ENCODE data around the gene TUSC2. TPM values are rescaled to one million over a fixed set of nuclear protein-coding genes. Genes with fewer than 3 reads are reported as not detected.

Gene TUSC2
- total and polyA plus RNA-seq, 2 of the 8 experiments (the other 6 are each of a cell fraction or from before 2014, with no cell fraction given), result 33.3 to 65.4 TPM

GRCh38 chr3:50345008-50345407 is 17.0 kb upstream of the TUSC2 start:
- Histone ChIP-seq H3K4me1 (replicated peaks in 1 of 4; ENCODE audit: control insufficient read depth in 3 of 4, insufficient read depth in 4 of 4, low read length in 3 of 4) (peaks cover 0 to 19% (median 14%) of the 10 kb centered on the region in 4 experiments; a peak in 6 of 7 replicates), H3K4ac (replicated peaks; ENCODE audit: insufficient read length, low read depth, low read length) (no peak overlapping the region), H4K20me1 (replicated peaks in 1 of 2; ENCODE audit: control insufficient read depth in 1 of 2, insufficient read depth in 2 of 2, low read length in 2 of 2) (peaks cover 3% of the 10 kb centered on the region in 2 experiments), H3K9ac (replicated peaks in 1 of 4; ENCODE audit: extremely low read depth in 1 of 4, low read depth in 3 of 4, low read length in 3 of 4) (no peak overlapping the region), H2BK15ac (ENCODE audit: low read length) (no peak overlapping the region), H2BK120ac (replicated peaks; ENCODE audit: low read depth, low read length) (no peak overlapping the region), H2BK20ac (ENCODE audit: low read length) (no peak overlapping the region), H3K14ac (ENCODE audit: insufficient read length) (no peak overlapping the region), H4K8ac (ENCODE audit: extremely low read depth, insufficient read depth, low read length) (no peak overlapping the region; the same call in 1 of the 2 replicates), H3K4me3 (ENCODE audit: extremely low read depth in 1 of 4, insufficient read depth in 2 of 4, low read depth in 3 of 4, low read length in 4 of 4) (peak overlapping the region in 3 of 4 experiments; percentile 26 to 58 (median 56); a peak in 6 of 8 replicates), H4K5ac (ENCODE audit: insufficient read length, low read depth, low read length) (no peak overlapping the region), H3K36me3 (ENCODE audit: control insufficient read depth in 2 of 4, insufficient read depth in 4 of 4, low read length in 3 of 4) (peaks cover 0 to 3% (median 0%) of the 10 kb centered on the region in 4 experiments; a peak in 2 of 8 replicates), H3K23me2 (ENCODE audit: low read depth, low read length) (peaks cover 16% of the 10 kb centered on the region), H3K79me2 (ENCODE audit: control insufficient read depth in 1 of 2, insufficient read depth in 2 of 2, low read length in 2 of 2) (no peaks in the 10 kb centered on the region), H3K4me2 (ENCODE audit: insufficient read depth in 1 of 2, low read depth in 2 of 2, low read length in 2 of 2) (peak overlapping the region; percentile 61 to 96), H2AFZ (ENCODE audit: low read length) (no peak overlapping the region), H3K56ac (replicated peaks; ENCODE audit: insufficient read length, low read depth, low read length) (no peak overlapping the region), H3K27ac (ENCODE audit: low read depth, low read length) (no peak overlapping the region), H2BK5ac (ENCODE audit: low read depth, low read length) (no peak overlapping the region), H3K18ac (ENCODE audit: extremely low read depth, low read length) (no peak overlapping the region), H2AK5ac (ENCODE audit: low read depth, low read length) (no peak overlapping the region; the same call in 1 of the 2 replicates), H3K9me3 (ENCODE audit: insufficient read depth in 2 of 2, low read depth in 1 of 2, low read length in 1 of 2) (no peaks in the 10 kb centered on the region), H3K79me1 (ENCODE audit: low read depth, low read length) (no peaks in the 10 kb centered on the region), H3K27me3 (replicated peaks in 1 of 4; ENCODE audit: control insufficient read depth in 3 of 4, extremely low read depth in 1 of 4, insufficient read depth in 3 of 4, low read length in 3 of 4) (peaks cover 15 to 49% (median 40%) of the 10 kb centered on the region in 4 experiments), H4K91ac (replicated peaks; ENCODE audit: insufficient read length, low read length) (no peak overlapping the region), H3K23ac (ENCODE audit: insufficient read length) (no peak overlapping the region), H2BK12ac (ENCODE audit: low read depth, low read length) (no peak overlapping the region)
- no peak for DNase-seq (ENCODE audit: low read depth in 1 of 2, low spot score in 2 of 2)
- ChIA-PET CTCF (ENCODE audit: partially characterized antibody) (interaction anchor here (0.5 to 13.4 kb wide), 10 partner anchors 9 to 1040 kb away, joined by 3 to 136 read pairs (median 5); no protein-coding TSS in a partner anchor), POLR2A (ENCODE audit: partially characterized antibody) (interaction anchor here (0.8 to 1.7 kb wide), 6 partner anchors 8 to 156 kb away, joined by 3 to 9 read pairs (median 3); no protein-coding TSS in a partner anchor)
- WGBS, 2 experiments (ENCODE audit: extremely low coverage in 1 of 2, insufficient coverage in 1 of 2, insufficient read length in 1 of 2, insufficient replicate concordance in 2 of 2, low coverage in 1 of 2, low lambda C conversion rate in 2 of 2, missing lambda C conversion rate in 1 of 2), result 50% methylated on average over 6 of the region's 8 CpGs; no CpG with 5 or more reads in 1 of the 2 experiments
- FAIRE-seq, result no peak
- TF ChIP-seq TBP (IDR thresholded peaks at IDR 0.05; ENCODE audit: low read depth, low read length), result no peak
- TF ChIP-seq JUN (IDR thresholded peaks at IDR 0.05; ENCODE audit: low read depth, low read length), result no peak
- TF ChIP-seq POU5F1 (IDR thresholded peaks at IDR 0.05; ENCODE audit: low read depth, low read length), result no peak
- no peak for TF ChIP-seq GABPA (IDR thresholded peaks at IDR 0.05; ENCODE audit: borderline replicate concordance, insufficient read depth, low read length)
- no peak for TF ChIP-seq JUND (IDR thresholded peaks at IDR 0.05; ENCODE audit: low read length)
- no peak for TF ChIP-seq ATF3 (IDR thresholded peaks at IDR 0.05; ENCODE audit: insufficient read depth, low read depth, low read length)
